D721Med (cell line): Measurements from ENCODE around the gene OGFOD1.

Experiments used
- DNase-seq: peaks from one replicate; pipeline ENCODE4 v3.0.0; 2011; ENCODE audit warnings: low spot score; ENCODE audit not compliant: insufficient read length
- FAIRE-seq: peaks from 2 replicates; lab custom pipeline; 2011; peaks lifted over from hg19 to GRCh38; lab: Jason Lieb, UNC
- CTCF ChIP-seq: IDR thresholded peaks from 2 replicates; pipeline ENCODE4 v1.5.1; 2012; ENCODE audit warnings: mild to moderate bottlenecking, control low read depth; ENCODE audit not compliant: insufficient read depth; ENCODE audit errors: missing control alignments

Gene OGFOD1

GRCh38 chr16:56422896-56423441 is 28.4 kb upstream of the OGFOD1 start:
- no peak for DNase-seq
- no peak for FAIRE-seq
- TF ChIP-seq CTCF: no peak

GRCh38 chr16:56423584-56424403 is 27.6 kb upstream of the OGFOD1 start:
- DNase-seq (no peak), FAIRE-seq (no peak)
- TF ChIP-seq CTCF: no peak

GRCh38 chr16:56424404-56424764 is 27.0 kb upstream of the OGFOD1 start:
- no peak for TF ChIP-seq CTCF
- DNase-seq: no peak
- no peak for FAIRE-seq

GRCh38 chr16:56424791-56425438 is 26.4 kb upstream of the OGFOD1 start:
- no peak for FAIRE-seq
- no peak for DNase-seq
- TF ChIP-seq CTCF: no peak

- peak; percentile 21 for TF ChIP-seq CTCF
- DNase-seq: no peak
- no peak for FAIRE-seq
Measured at GRCh38 chr16:56425439-56425832, 25.9 kb upstream of the OGFOD1 start, which contains the start of gene AMFR. TSS of gene AMFR (minus strand) at chr16:56425545. CDS start at chr16:56425327, 218 bp downstream.

- FAIRE-seq (no peak), DNase-seq (no peak)
- TF ChIP-seq CTCF: no peak
Measured at GRCh38 chr16:56426585-56426984, 24.8 kb upstream of the OGFOD1 start.

- FAIRE-seq (no peak), DNase-seq (no peak)
- TF ChIP-seq CTCF: no peak
Measured at GRCh38 chr16:56428091-56428490, 23.3 kb upstream of the OGFOD1 start.
